Activated CD8-positive, alpha-beta memory T cell treated with anti-CD3 and anti-CD28 coated beads for 1 hour (primary cell): ENCODE data around the gene IL11.

Experiments used
- DNase-seq, 2 donors: peaks; one replicate each; pipeline ENCODE4 v3.0.0-alpha.2; 2020; ENCODE audit warnings: low read depth in 1 of 2; ENCODE audit errors: extremely low read depth in 1 of 2

IL11 gene

DNA sequence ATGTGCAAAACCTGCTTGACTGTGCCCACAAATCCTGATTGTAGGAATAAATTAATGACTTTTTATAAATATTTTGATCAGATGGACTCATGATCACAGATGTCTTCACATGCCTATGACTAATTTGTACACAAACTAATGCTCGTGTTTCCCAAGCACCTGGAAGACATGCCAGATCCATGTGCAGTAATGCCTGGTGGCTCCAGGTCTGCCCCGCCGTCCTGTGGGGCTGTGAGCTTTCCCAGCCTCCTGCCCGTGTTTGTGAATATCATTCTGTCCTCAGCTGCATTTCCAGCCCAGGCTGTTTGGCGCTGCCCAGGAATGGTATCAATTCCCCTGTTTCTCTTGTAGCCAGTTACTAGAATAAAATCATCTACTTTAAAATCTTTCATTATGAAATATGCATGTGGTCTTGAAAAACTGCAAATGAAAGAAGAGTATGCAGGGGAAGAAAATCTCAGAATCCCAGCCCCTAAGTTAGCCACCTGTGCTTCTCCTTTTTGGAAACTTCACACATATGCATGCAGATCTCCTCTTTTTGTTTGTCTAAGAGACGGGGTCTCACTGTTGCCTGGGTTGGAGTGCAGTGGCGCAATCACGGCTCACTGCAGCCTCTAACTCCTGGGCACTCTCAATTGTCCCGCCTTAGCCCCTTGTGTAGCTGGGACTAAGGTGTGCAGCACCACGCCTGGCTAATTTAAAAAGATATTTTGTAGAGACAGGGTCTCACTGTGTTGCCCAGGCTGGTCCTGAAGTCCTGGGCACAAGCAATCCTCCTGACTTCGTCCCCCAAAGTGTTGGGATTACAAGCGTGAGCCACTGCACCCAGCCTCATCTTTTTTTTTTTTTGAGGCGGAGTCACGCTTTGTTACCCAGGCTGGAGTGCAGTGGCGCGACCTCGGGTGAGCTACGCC lies 21.7 kb upstream of the IL11 start:
- DNase-seq = no peak

DNA sequence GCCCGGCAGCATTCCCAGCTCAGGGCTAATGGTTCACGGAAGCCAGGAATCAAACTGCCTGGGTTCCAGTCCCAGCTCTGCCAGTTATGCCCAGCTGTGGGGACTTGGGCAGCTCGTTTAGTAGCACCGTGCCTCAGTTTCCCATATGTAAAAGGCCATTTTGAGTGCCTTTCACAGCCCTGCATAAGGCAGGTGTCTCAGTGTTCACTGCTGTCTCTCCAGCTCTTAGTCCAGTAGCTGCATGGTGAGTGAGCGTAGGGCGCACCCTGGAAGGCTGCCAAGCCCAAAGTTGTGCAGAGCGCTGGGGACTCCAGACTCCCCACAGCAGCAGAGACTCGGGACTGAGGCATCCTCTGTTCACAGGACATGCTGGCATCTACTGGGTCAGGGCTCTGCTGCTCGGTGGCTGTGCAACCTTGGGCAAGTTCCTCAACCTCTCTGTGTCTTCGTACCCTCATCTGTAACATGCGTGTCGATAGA lies 21.0 kb upstream of the IL11 start:
- no peak for DNase-seq

DNA sequence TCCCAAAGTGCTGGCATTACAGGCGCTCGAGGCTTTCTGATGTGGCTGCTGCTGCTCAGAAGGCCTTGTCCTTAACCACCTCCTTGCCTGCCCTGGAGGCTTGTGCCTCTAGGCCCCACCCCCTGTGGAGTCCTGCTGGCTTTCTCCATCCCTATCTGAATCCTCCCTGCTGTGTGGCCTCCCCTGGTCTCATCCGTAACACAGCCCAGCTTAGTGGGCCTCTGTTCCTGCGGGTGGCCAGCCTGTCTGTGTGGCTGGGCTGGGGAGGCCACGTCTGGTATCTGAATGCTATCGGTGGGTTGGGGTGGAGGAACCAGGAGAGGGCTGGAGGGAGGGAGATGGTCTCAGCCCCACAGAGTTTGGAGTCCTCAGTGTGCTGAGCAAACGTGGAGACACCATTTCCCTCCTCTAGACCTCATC lies 20.2 kb upstream of the IL11 start:
- DNase-seq = no peak

DNA sequence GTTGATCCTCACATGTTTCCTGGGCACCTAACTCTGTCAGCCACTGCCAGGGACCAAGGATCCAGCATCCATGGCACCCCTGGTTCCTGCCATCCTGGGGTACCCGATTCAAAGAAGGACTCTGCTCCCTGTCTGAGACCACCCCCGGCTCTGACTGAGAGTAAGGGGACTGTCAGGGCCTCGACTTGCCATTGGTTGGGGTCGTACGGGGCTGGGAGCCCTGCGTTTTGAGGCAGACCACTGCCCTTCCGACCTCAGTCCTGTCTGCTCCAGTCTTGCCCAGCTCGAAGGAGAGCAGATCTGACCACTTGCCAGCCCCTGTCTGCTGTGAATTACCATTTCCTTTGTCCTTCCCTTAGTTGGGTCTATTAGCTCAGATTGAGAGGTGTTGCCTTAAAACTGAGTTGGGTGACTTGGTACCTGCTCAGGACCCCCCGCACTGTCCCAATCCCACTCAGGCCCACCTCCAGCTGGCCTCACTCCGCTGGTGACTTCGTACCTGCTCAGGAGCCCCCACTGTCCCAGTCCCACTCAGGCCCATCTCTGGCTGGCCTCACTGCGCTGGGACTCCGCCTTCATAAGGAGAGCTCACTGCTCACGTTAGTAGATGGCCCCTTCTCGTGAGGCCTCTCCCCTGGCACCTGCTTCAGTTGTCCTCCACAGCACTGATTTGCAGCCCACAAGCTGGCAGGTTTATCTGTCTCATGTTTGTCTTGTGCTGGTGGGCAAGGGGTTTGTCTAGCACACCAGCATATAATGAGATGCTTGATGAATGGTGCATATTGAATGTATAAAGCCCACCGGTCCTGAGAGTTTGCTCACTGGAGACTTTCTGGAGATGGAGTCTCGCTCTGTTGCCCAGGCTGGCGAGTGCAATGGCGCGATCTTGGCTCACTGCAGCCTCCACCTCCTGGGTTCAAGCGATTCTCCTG lies 19.4 kb upstream of the IL11 start:
- DNase-seq = no peak

DNA sequence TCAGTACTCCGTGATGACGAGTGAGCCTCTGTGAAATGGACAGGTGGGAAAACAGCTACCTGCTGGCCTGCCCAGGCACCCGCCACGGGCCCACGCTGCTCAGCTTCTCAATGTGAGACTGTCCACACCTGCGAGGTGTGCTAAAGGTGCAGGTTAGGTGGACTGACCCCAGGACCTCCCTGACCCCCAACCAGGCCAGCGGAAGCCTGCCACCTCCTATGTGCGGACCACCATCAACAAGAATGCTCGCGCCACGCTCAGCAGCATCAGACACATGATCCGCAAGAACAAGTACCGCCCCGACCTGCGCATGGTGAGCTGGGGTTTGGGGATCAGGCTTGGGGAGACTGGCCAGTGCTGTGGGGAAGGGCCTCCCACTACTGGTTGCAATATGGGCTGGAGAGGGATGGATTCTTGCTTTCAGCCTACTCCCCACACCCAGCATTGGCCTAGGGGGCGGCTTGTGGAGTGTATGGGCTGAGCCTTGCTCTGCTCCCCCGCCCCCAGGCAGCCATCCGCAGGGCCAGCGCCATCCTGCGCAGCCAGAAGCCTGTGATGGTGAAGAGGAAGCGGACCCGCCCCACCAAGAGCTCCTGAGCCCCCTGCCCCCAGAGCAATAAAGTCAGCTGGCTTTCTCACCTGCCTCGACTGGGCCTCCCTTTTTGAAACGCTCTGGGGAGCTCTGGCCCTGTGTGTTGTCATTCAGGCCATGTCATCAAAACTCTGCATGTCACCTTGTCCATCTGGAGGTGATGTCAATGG lies 17.7 kb upstream of the IL11 start:
- no peak for DNase-seq

DNA sequence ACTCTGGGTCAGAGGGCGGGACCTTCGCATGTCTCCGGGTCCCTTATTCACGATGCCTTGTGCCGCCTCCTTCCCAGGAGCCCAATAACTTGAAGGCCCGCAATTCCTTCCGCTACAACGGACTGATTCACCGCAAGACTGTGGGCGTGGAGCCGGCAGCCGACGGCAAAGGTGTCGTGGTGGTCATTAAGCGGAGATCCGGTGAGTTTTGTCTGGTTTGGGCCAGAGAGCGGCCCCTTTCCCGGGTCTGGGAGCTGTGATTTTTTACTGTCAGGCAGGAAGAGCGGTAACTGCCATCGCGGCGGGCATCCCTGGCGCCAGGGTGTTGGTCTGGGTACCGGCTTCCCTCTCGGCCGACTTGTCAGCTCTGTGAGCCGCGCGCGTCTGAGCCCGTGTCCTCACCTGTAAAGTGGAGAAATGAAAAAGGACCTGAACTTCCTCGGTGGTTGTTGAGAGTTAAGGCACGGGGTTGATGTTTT lies 16.3 kb upstream of the IL11 start:
- DNase-seq = no peak

DNA sequence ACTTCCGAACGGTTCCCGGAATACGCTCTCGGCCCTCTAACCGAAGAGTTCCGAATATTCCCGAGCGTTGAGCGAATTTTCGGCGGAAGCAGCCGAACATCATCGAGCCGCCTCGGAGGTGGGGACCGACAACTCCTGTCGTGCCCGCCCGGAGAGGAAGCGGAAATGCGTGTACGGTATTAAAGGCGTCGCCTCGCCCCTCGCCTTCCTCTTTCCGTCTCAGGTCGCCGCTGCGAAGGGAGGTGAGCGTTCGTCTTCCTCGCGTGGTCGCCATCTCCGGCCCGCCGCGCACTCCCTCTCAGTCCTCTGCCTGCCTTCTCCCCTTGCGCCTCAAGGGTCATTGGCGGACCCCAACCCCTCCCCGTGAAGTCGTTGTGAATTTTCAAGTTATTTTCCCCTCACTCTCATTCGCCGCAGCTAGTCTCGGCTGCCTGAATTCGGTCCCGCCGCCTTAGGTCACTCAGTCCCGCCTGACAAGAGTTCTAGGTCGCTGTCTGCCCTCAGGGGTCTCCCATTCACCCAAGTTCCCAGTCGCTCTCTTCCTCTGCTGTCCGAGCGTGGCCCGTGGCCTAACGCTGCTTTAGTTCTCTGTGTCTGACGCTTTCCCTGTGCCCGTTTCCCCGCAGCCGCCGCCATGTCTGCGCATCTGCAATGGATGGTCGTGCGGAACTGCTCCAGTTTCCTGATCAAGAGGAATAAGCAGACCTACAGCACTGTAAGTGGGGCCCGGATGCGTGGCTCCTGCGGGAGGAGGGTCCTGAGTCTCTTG lies 15.6 kb upstream of the IL11 start, which contains the start of gene RPL28:
Gene RPL28, plus strand, starts transcription at position 209 of the 769 bp plus-strand sequence. Its CDS starts 426 bp downstream, at position 635.
- peak; percentile 95 to 97 for DNase-seq

DNA sequence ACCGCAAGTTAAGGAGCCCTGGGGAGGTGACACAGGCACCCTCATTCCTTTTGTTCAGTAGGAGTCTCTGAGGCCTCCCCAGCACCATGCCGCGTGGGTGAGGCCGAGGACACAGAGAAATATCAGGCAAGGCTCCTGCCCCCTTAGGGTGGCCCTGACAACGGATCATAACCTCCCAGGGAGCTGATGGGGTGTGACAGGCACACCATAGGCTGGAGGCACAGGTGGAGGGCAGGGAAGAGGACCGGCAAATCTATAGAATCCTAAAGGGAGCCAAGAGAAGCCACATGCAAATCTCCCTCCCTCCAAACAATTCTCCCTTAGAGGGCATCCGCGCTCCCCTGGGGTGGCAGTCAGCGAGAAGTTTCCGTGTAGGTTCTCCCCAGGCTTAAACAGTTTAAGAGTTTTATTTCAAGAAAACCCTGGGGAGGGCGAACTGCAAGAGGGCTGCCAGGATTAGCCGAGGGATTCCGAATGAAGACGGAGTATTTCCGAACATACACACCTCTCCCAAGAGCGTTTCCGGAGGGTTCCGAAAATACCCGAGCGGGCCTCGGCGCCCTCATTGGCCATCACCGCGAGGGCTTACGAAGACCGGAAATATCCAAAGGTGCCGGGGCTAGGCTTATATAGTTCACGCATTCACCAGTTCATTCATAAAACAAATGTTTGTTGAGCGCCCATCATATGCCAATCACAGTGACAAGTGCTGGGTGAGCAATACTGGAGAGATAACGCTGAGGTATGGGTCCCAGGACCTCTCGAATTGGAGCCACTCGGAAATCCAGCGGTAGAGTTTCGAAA lies 14.9 kb upstream of the IL11 start:
- peak; percentile 84 to 87 for DNase-seq

DNA sequence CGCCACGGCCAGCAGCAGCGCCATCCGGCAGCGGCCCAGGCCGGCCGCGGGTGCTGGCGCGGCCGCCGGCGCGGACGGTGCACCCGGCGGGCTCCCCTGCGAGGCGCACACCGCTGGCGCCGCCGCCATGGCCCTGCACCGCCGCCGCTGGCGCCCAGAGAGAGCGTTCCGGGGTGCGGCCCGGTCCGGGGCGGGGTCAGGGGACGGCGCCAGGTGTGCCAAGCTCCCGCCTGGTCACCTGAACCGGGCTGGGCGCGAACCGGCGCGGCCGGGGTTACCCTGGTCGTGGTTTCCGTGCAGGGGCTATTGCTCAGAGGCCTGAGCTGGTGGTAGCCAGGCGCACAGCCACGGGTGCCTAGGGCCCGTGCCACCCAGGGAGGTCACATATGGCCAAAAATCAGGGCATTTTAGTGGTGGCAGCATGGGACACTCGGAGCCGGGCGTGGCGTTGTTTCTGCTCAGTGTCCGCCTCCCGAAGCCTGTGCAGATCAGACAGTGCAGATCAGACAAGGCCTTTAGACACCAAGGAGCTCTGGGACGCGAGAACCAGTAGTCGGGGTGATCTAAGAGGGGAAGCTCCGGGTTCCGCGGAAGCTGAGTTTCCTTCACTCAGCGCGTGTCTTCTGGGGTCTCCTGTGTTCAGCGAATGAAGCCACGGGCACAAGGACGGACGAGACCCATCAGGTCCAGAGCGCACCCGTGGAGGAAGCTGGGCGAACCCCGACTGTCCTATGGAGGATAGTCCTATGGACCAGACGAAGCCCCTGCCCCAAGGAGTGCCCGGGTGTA lies 14.1 kb upstream of the IL11 start, which contains the start of gene TMEM238:
Gene TMEM238, minus strand, starts transcription at position 162 of the 789 bp plus-strand sequence. Its CDS starts 33 bp downstream, at position 129.
- no peak for DNase-seq

DNA sequence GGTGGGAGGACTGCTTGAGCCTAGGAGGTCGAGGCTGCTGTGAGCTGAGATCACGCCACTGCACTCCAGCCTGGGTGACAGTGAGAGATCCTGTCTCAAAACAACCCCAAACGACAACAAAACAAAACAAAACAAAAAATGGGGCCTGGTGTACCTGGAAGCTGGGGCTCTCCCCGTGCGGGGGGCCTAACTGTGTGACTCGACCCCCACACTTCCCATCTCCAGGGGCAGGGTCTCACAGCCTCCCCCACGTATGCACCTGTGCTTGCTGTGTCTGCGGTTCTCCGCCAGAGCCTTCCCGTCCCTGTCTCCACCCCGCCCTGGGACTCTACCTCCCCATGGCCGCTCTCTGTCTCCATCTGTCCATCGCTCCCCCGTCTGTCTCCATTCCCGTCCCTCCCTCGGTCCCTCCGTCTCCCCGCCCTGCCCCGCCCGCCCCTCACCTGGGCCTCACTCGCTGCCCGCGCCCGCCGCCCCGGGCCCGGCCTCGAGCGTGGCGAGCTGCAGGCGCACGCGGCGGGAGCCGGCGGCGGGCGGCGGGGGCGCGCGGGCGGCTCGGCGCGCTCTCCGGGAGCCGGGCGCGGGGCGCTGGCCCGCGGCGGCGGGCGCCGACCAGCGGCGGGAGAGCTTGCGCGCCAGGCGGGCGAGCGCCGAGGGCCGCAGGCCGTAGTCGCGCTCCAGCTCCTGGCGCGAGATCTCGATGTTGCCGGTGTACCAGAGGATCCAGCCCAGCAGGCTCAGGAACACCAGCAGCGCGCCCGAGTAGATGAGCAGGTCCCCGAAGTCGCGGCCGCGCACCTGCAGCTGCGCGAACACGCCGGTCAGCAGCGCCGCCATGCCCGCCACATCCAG lies 13.2 kb upstream of the IL11 start:
- no peak for DNase-seq

DNA sequence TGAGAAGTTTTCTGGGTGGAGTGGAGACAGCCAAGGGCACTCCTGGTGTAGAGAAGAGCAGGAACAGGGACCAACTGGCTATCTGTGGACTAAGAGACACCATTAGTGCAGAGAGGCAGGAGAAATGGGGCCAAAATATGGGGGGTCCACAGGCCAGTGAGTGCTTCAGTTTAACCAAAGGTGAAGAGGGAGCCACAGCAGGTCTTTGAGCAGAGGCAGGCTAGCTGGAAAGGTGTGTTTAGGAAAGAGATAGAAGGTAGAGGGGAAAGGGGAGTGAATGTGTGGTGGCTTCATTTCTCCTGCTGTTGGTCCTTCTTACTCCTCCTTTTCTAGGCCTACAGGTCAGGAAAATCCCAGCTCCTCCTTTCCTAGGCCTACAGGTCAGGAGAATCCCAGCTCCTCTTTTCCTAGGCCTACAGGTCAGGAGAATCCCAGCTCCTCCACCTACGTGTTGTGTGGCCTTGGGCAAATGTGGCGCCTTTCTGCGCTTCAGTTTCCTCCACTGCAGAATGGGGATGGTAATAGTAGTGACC lies 12.3 kb upstream of the IL11 start:
- DNase-seq = no peak

DNA sequence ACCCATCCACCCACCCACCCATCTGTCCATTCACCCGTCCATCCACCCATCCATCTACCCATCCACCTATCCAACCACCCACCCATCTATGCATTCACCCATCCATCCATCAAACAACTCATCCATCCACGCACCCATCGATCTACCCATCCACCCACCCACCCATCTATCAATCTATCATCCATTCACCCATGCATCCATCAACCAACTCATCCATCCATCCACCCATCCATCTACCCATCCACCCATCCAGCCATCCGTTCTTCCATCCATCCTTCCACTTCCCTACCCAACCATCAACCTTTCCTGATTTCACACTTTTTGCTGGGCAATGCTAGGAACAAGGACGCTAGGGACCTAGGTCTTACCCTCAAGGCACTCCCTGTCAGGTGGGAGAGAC lies 11.8 kb upstream of the IL11 start:
- no peak for DNase-seq

DNA sequence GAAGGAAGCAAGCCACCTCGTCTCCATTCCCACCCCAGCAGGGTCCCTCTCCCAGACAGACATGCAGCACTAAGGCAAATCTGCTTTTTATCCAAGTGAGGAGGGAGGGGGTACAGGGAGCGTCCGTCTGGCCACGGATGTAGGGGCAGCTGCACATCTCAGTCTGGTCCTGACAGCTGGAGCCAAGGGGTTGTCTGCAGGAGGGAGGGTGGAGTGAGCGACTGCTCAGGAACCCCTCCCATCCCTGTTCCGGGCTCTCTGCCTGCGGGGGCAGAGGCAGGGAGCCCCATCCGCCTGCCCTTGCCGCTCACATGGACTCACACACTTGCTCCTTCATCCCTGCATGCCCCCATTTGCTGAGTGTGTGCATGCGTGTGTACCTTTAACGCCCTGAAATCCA lies 8.9 kb upstream of the IL11 start:
- DNase-seq = no peak

DNA sequence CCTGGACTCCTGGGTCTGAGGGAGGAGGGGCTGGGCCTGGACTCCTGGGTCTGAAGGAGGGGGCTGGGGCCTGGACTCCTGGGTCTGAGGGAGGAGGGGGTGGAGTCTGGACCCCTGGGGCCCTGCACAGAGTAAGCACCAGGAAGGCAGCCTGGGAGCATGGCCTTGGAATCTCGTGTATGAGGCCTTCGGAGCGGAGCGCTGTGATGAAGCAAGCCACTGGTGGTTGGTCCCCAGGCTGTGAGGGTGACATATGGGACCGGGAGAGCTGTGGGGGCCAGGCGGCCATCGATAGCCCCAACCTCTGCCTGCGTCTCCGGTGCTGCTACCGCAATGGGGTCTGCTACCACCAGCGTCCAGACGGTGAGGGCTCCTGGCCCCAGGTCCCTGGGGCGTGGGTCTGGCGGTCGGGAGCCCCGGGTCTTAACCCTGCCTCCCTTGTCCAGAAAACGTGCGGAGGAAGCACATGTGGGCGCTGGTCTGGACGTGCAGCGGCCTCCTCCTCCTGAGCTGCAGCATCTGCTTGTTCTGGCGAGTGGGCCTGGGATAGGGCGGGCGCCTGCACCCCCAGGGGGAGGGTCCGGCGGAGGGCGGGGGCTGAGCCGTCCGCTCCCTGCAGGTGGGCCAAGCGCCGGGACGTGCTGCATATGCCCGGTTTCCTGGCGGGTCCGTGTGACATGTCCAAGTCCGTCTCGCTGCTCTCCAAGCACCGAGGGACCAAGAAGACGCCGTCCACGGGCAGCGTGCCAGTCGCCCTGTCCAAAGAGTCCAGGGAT lies 7.3 kb upstream of the IL11 start:
- no peak for DNase-seq

DNA sequence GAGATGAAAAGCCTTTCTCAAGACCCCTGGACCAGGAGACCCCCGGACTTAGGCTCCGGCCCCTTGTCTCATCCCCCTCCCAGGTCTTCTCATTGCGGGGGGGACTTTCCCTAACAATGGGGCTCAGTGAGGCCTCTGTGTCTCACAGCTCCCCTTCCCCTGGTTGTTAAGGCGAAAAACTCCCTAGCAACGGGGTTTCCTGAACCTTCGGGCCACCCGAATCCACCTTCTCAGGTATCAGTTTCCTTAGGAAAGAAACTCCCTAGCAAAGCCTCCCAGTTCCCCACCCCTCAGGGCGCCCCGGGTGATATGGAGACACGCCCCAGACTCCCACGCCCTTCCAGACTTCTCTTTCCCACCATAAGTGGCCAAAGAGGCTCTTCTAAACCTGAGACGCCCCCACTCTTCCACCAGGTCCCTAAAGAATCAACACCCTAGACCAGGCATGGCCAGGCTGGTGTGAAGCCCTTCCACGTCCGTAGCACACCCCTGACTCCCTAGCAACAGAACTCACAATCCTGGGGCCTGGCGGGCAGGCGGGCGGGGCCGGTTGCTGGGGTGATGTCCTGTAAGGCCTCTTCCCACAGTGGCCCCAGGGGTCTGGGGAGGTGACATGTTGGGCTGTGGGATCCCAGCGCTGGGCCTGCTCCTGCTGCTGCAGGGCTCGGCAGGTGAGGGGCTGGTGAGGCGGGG lies 6.1 kb upstream of the IL11 start, which contains the start of gene TMEM190:
Gene TMEM190, plus strand, starts transcription at position 586 of the 693 bp plus-strand sequence. Its CDS starts 28 bp downstream, at position 614.
- no peak for DNase-seq
